ENCODE results near the gene COG5. TPM values are rescaled to one million over a fixed set of nuclear protein-coding genes. Genes with fewer than 3 reads are reported as not detected.

The COG5 gene
- total and polyA plus RNA-seq, 2 donors: 15.4 to 79.4 TPM

GRCh38 chr7:107446988-107447387, 116.7 kb downstream of the COG5 start:
- H3K4me3 ChIP-seq (ENCODE audit: low read depth, low read length): no peak overlapping the region
- no peak overlapping the region for H3K27ac ChIP-seq (ENCODE audit: low read depth)
- H3K4me1 ChIP-seq (ENCODE audit: insufficient read depth): no peaks in the 10 kb centered on the region
- H3K36me3 ChIP-seq (ENCODE audit: insufficient read depth): no peaks in the 10 kb centered on the region
- DNase-seq (ENCODE audit: extremely low spot score): no peak
- whole genome bisulfite sequencing: 93% methylated on average over 1 of the region's 1 CpG

GRCh38 chr7:107446531-107446930, 117.2 kb downstream of the COG5 start:
- no peaks in the 10 kb centered on the region for H3K4me1 ChIP-seq (ENCODE audit: insufficient read depth)
- no peak for DNase-seq (ENCODE audit: extremely low spot score)
- H3K36me3 ChIP-seq (ENCODE audit: insufficient read depth): no peaks in the 10 kb centered on the region
- 95% methylated on average over 1 of the region's 1 CpG for WGBS
- no peak overlapping the region for H3K4me3 ChIP-seq (ENCODE audit: low read depth, low read length)
- no peak overlapping the region for H3K27ac ChIP-seq (ENCODE audit: low read depth)

GRCh38 chr7:107442678-107443077, 121.0 kb downstream of the COG5 start:
- Histone ChIP-seq H3K4me1 (ENCODE audit: insufficient read depth) (no peaks in the 10 kb centered on the region), H3K36me3 (ENCODE audit: insufficient read depth) (no peaks in the 10 kb centered on the region), H3K27ac (ENCODE audit: low read depth) (no peak overlapping the region), H3K4me3 (ENCODE audit: low read depth, low read length) (no peak overlapping the region)
- DNase-seq (ENCODE audit: extremely low spot score): no peak
- 97% methylated on average over 1 of the region's 1 CpG for WGBS

GRCh38 chr7:107441581-107442422, 121.9 kb downstream of the COG5 start:
- Histone ChIP-seq H3K4me3 (ENCODE audit: low read depth, low read length) (no peak overlapping the region), H3K4me1 (ENCODE audit: insufficient read depth) (no peaks in the 10 kb centered on the region), H3K36me3 (ENCODE audit: insufficient read depth) (no peaks in the 10 kb centered on the region), H3K27ac (ENCODE audit: low read depth) (no peak overlapping the region)
- DNase-seq (ENCODE audit: extremely low spot score): no peak

- Histone ChIP-seq H3K27ac (ENCODE audit: low read depth) (no peak overlapping the region), H3K4me1 (ENCODE audit: insufficient read depth) (no peaks in the 10 kb centered on the region), H3K36me3 (ENCODE audit: insufficient read depth) (no peaks in the 10 kb centered on the region), H3K4me3 (ENCODE audit: low read depth, low read length) (no peak overlapping the region)
- no peak for DNase-seq (ENCODE audit: extremely low spot score)
- WGBS: 95% methylated on average over 5 of the region's 5 CpGs
These were observed 124.7 kb downstream of the COG5 start for GRCh38 chr7:107439025-107439424.

- no peak overlapping the region for H3K27ac ChIP-seq (ENCODE audit: low read depth)
- WGBS: 94% methylated on average over 1 of the region's 1 CpG
- DNase-seq (ENCODE audit: extremely low spot score): no peak
These were observed 128.0 kb downstream of the COG5 start for GRCh38 chr7:107435749-107436148.

GRCh38 chr7:107432261-107432660, 131.5 kb downstream of the COG5 start:
- no peak for DNase-seq (ENCODE audit: extremely low spot score)
- Histone ChIP-seq H3K27ac (ENCODE audit: low read depth) (no peak overlapping the region), H3K36me3 (ENCODE audit: insufficient read depth) (no peaks in the 10 kb centered on the region), H3K4me3 (ENCODE audit: low read depth, low read length) (no peak overlapping the region), H3K4me1 (ENCODE audit: insufficient read depth) (no peaks in the 10 kb centered on the region)
- WGBS: 76% methylated on average over 1 of the region's 1 CpG

More at GRCh38 chr7:107435749-107436148, 128.0 kb downstream of the COG5 start:
- Histone ChIP-seq H3K36me3 (ENCODE audit: insufficient read depth) (no peaks in the 10 kb centered on the region), H3K4me1 (ENCODE audit: insufficient read depth) (no peaks in the 10 kb centered on the region), H3K4me3 (ENCODE audit: low read depth, low read length) (no peak overlapping the region)

GRCh38 chr7:107430057-107430456, 133.7 kb downstream of the COG5 start:
- no peak for DNase-seq (ENCODE audit: extremely low spot score)
- Histone ChIP-seq H3K4me1 (ENCODE audit: insufficient read depth) (no peaks in the 10 kb centered on the region), H3K36me3 (ENCODE audit: insufficient read depth) (no peaks in the 10 kb centered on the region)

GRCh38 chr7:107428642-107429041, 135.1 kb downstream of the COG5 start:
- Histone ChIP-seq H3K27ac (ENCODE audit: low read depth) (no peak overlapping the region), H3K36me3 (ENCODE audit: insufficient read depth) (no peaks in the 10 kb centered on the region), H3K4me3 (ENCODE audit: low read depth, low read length) (no peak overlapping the region), H3K4me1 (ENCODE audit: insufficient read depth) (no peaks in the 10 kb centered on the region)
- DNase-seq (ENCODE audit: extremely low spot score): no peak
- 99% methylated on average over 1 of the region's 1 CpG for WGBS

More at GRCh38 chr7:107430057-107430456, 133.7 kb downstream of the COG5 start:
- Histone ChIP-seq H3K27ac (ENCODE audit: low read depth) (no peak overlapping the region), H3K4me3 (ENCODE audit: low read depth, low read length) (no peak overlapping the region)

- 92% methylated on average over 5 of the region's 5 CpGs for WGBS
- H3K4me1 ChIP-seq (ENCODE audit: insufficient read depth): no peaks in the 10 kb centered on the region
These were observed 136.3 kb downstream of the COG5 start for GRCh38 chr7:107427462-107427861.

DNA sequence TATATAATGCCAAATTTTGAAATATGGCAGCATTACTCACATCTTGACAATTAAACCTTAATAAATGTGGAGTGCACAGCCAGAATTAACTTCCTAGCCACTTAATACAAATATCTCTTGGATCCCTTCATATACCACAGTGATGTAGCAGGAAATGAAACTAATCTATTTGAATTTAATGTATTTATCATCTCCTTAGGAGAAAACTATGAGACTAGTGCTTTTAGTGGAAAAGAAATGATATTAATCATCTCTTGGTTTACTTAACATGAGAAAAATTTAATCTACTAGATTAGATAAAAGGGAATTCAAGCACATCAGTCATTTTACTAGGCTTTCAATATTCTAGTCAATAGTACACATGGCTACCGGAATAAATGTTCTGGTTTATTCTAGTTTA, 149.5 kb downstream of the COG5 start:
- Histone ChIP-seq H3K36me3 (ENCODE audit: insufficient read depth) (no peaks in the 10 kb centered on the region), H3K27ac (ENCODE audit: low read depth) (no peak overlapping the region), H3K4me1 (ENCODE audit: insufficient read depth) (no peaks in the 10 kb centered on the region), H3K4me3 (ENCODE audit: low read depth, low read length) (no peak overlapping the region)
- WGBS: 96% methylated on average over 1 of the region's 1 CpG
- DNase-seq (ENCODE audit: extremely low spot score): no peak

More at GRCh38 chr7:107427462-107427861, 136.3 kb downstream of the COG5 start:
- Histone ChIP-seq H3K36me3 (ENCODE audit: insufficient read depth) (no peaks in the 10 kb centered on the region), H3K4me3 (ENCODE audit: low read depth, low read length) (no peak overlapping the region), H3K27ac (ENCODE audit: low read depth) (no peak overlapping the region)
- DNase-seq (ENCODE audit: extremely low spot score): no peak

DNA sequence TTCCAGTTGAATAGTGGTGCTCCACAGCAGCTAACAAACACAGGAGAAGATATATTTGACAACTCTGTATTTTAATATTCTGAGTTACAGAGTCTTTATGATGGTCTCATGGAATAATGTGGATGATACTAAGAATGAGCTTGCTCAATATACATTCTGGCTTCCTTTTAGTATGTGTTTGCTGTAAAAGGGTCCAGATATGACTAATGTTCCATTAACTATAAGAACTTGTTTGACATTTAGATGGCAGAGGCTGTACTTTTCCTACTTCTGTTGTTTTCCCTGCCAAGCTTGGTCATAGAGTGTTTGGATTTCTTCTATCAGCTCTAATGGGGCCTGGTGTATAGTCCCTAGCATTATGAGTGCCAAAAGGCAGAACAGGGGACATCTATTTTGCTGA, 155.4 kb downstream of the COG5 start:
- DNase-seq (ENCODE audit: extremely low spot score): no peak
- peaks cover 1% of the 10 kb centered on the region for H3K4me1 ChIP-seq (ENCODE audit: insufficient read depth)
- no peak overlapping the region for H3K27ac ChIP-seq (ENCODE audit: low read depth)
- H3K4me3 ChIP-seq (ENCODE audit: low read depth, low read length): no peak overlapping the region
- no peaks in the 10 kb centered on the region for H3K36me3 ChIP-seq (ENCODE audit: insufficient read depth)

GRCh38 chr7:107405559-107405958, 158.2 kb downstream of the COG5 start:
- Histone ChIP-seq H3K4me3 (ENCODE audit: low read depth, low read length) (no peak overlapping the region), H3K27ac (ENCODE audit: low read depth) (no peak overlapping the region), H3K4me1 (ENCODE audit: insufficient read depth) (peaks cover 1% of the 10 kb centered on the region), H3K36me3 (ENCODE audit: insufficient read depth) (no peaks in the 10 kb centered on the region)
- no peak for DNase-seq (ENCODE audit: extremely low spot score)

DNA sequence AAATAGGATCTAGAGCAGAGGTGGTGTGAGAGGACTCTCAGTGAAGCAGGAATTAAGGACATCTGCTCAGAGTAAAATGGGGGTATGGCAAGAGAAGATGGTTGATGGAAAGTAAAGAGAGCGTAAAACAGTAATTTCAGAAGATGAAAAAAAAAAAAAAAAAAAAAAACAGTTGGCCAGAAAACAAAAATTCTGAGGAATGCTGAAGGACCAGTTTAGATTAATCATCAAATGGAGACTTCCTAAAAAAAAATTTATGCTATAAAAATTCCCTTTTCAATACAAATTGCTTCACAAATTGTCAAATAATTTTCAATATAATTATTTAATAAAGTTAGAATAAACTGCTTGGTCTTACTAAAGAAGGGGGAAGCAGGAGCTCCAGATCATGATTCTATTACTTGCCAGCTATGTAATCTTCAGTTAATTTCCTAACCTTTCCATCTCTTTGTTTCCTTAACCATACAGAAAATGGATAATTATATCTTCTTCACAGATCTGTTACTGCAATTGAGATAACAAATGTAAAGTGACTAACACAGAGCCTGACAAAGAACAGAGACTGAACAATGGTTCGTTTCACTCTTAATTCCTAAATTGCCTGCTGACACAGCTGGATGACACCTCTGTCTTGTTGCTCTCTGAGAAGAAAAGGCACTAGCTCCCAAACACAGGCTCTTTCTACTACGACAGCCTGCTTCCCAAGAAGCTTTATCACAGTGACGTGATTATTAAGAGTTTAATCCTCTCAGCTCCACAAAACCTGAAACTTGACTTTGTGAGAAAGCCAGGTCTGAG, 158.8 kb downstream of the COG5 start:
- Histone ChIP-seq H3K4me3 (ENCODE audit: low read depth, low read length) (no peak overlapping the region), H3K4me1 (ENCODE audit: insufficient read depth) (peaks cover 1% of the 10 kb centered on the region), H3K36me3 (ENCODE audit: insufficient read depth) (no peaks in the 10 kb centered on the region), H3K27ac (ENCODE audit: low read depth) (no peak overlapping the region)
- no peak for DNase-seq (ENCODE audit: extremely low spot score)
- 72% methylated on average over 4 of the region's 4 CpGs for WGBS
